HG03378 (cell line): ENCODE results near the gene SMARCC1.

Experiments used
- ATAC-seq: cut with Tn5 transposase; IDR thresholded peaks from one replicate; pipeline ENCODE4 v1.9.1; 2021; ENCODE audit warnings: mild to moderate bottlenecking, moderate library complexity; ENCODE audit not compliant: unreplicated experiment

Gene SMARCC1

DNA sequence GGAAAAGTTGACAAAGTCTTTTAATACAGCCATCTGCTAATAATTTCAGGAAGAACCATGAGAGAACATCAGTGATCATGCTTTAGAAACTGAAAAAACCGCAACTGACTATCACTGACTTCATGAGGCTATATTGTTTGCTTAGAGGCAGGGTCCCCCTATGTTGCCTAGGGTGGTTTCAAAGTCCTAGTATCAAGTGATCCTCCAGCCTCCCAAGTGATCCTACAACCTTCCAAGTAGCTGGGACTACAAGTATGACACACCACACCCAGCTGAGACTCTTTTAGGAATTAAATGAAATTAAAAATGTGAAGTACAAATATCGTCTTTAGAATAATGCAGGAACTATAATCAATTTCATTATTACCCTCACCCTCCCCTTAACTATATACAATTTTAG is 144.8 kb downstream of the SMARCC1 start:
- ATAC-seq: no peak

DNA sequence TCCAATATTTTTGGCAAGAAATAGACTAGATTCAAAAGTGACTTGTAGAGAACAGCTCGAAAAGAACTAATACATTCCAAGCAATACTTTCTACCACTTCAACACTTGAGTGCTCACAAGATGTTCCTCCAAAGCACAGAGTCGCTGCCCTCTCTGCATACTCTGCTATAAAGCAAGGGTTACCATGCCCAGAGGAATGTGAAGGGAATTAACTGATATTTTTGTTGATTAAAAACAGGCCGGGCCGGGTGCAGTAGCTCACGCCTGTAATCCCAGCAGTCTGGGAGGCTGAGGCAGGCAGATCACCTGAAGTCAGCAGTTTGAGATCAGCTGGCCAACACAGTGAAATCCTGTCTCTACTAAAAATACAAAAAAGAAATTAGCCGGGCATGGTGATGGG is 145.5 kb downstream of the SMARCC1 start:
- ATAC-seq: no peak

DNA sequence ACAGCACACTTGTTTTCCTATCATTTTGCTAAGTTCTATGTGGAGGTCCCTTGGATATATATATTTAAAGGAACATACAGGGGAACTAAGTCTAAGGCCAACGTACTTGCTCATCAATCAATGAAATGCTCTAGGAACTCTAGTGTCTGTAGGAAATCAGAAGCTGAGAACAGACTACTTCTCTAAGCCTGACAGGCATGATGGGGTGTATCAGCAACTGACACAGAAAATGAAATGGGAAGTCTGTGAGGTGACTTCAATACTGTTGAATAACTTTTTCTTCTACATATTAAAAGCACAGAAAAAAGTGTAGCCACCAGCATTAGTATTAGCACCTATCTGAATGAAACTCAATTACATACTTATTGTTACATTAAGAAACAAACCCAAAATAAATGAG is 146.2 kb downstream of the SMARCC1 start:
- no peak for ATAC-seq

DNA sequence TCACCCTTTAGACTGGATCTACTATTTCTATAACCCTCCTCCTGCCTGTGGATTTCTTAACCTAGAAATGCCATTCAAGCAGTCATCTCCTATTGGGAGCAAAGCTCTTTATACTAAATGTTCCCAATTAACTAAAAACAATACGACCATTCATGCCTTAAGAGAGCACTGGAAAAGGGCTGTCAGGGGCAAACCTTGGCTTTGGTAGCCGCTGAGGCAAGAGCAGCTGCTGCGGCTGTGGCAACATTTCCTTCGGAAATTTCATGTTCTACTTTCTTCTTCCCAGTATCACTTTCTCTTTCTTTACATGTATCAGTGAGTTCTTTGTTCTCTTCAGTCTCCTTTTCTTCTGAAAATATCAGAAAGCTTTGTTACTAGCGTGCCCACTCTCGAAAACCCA is 146.7 kb downstream of the SMARCC1 start:
- ATAC-seq: no peak

DNA sequence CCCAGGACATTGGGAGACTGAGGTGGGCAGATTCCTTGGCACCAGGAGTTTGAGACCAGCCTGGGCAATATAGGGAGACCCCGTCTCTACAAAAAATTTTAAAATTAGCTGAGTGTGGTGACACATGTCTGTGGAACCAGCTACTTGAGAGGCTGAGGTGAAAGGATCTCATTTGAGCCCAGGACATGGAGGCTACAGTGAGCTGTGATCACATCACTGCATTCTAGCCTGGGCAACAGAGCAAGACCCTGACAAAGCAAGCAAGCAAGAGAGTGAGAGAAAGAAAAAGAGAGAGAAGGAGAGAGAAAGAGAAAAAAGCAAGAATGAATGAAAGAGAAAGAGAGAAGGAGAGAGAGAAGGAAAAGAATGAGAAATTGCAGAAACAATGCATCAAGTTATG is 150.9 kb downstream of the SMARCC1 start:
- ATAC-seq: no peak

DNA sequence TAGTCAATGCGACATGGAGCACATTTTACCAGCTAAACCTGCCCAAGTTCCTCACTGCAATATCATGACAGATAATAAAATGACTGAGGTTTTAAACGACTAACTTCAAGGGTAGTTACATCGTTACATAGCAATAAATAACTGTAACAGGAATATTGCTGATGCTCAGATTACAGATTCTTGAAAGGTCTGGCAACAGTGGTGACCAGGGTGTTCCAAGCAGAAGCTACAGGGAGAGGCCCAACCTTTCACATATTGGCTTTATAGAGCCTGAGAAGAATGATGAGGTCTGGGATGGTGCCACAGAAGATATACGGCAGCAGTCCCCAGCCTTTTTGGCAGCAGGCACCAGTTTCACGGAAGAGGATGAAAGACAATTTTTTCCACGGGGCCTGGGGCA is 151.9 kb downstream of the SMARCC1 start:
- no peak for ATAC-seq

DNA sequence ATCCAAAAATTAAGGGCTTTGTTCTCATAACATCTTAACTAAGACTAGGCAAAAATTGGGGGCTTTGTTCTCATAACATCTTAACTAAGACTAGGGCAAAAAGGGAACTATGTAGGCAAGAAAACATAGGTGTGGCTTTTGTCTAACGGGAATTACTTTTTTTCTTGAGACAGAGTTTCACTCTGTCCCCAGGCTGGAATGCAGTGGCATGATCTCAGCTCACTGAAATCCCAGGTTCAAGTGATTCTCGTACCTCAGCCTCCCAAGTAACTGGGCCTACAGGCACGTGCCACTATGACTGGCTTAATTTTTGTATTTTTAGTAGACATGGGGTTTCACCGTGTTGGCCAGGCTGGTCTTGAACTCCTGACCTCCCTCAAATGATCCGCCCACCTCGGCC is 153.3 kb downstream of the SMARCC1 start:
- no peak for ATAC-seq

DNA sequence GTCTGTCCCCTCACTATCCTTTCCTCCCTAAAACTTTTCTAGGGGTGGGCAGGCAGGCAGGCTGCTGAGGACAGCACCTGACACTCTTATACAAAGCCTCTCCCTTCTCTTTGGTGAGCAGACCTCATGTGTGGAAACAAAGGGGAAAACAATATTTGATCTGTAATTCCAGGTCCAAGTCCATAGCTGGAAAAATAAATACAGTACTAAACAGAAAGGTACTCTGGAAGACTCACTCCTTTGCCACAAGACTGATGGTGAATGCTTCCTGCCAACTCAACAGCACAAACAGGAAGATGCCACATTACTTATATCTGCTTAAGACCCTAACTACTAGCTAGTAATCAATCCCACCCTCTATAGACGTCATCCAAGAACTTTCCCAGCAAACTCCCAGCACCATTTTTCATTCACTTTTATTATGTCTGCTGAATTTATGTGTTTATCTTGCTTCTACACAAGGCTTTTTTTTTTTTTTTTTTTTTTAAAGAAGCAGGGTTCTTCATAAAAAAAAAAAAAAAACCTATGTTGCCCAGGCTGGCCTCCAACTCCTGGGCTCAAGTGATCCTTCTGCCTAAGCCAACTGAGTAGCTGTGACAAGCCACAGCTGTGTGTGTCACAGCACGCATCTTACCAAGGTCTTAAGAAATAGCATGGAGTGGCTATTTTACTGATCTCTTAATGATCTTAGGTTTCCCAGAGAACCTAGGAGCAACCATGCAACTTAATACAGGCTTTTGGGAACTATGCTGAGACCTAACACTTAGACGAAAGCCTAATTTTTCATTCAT is 158.8 kb downstream of the SMARCC1 start:
- no peak for ATAC-seq

DNA sequence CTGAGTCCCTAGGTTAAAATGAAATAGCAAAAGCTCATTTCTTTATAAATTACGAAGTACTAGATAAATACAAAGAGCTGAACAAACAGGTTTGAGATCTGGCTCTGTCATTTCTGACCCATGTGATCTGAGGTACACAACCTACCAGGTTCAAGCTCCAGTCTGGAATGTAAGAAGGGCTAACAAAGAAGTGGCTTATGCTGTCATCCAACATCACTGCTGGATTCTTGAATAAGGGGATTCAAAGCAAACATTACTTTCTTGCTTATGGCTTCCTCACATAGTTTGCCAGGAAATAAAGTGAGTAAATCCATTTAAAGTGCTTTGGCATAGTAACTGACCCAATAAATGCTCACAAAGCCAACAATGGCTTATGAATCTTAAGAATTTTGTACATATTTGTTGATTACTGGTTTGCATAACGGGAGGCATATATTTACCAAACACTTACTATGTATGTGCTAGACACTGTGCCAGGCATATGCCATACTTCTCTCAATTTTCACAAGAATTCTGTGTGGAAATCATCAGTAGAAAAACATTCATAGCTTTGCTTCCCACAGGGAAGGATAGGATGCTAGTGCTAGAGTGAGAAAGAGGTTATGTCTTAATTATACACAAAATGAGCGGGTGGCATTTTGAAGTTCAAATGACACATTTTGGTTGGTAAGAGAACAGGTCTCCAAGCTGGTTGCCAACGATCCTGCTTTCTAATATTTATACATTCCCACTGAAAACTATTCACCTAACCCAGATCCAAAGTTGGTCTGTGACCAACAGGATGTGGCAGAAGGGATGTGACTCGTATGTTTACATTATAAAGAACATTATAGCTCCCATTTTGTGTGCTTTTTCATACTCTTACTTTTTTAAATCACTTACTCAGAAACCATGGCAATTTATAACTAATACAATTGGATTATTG is 164.3 kb downstream of the SMARCC1 start:
- ATAC-seq: no peak

DNA sequence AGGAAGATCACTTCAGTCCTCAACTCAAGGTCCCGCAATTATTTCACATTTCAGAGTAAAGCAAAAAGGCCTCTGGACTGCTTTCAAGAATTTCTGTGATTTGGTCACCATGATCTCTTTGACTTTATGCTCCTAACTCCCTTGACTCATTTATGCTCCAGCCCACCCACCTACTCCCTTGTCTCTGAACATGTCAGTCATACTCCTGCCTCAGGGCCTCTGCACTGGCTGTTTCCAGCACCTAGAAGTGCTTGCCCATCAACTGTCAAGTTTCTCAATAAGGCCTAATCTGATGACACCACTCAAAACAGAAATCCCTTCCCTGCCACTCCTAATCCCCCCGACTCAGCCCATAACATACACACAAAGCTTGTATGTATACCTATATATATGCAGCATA is 166.9 kb downstream of the SMARCC1 start:
- ATAC-seq: no peak

DNA sequence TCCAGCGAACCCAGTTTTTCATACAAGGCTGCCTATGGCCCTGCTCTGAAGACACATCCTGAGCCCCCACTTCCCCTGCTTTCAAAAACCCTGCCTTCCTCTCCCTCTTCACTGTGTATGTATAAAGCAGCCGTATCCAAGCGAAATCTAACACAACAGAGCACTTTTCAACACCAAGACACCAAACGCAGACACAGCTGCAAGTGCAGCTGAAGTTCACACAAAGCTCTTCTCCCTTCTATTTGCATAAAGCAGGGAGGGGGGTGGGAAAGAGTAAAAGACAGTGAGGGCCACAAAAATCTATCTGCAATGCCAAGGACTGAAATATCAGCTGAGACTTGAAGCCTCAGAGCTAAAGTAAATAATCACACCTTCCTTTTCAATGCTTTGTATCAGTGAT is 168.0 kb downstream of the SMARCC1 start:
- ATAC-seq: no peak

DNA sequence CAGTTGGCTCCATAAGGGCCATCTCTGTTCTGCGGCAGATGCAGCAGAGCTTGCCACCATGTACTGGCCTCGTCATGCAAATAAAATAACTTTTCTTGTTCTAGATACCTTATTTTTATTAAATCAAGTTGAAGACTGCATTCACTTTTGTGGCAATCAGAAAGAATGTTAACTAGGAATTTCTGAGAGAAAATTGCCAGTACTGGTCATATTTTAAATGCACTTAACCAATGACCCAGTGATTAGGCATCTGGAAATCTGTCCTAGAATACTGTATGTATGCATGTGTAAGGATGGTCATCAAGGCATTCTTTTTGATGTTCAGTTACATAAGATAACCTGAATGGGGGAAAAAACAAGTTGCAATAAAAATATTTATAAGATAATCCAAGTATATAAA is 168.8 kb downstream of the SMARCC1 start:
- no peak for ATAC-seq

DNA sequence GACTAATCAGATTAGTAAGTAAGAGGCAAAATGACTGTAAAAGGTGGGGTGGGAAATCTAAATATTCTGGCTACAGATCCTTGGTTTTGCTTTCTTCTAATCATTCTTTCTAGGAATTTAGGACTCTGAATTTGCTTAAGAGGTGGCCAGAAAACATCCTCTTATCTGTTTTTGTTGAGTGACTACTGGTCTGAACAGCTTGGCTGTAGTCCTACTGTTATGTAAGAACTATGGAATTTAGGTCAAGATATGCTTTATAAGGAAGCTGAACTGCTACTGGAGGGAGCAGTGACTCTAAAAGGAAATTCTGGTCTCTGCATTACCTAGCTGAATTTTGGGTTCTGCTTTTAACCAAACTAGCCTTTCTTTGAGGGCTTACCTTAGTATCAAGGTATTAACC is 169.5 kb downstream of the SMARCC1 start:
- no peak for ATAC-seq

DNA sequence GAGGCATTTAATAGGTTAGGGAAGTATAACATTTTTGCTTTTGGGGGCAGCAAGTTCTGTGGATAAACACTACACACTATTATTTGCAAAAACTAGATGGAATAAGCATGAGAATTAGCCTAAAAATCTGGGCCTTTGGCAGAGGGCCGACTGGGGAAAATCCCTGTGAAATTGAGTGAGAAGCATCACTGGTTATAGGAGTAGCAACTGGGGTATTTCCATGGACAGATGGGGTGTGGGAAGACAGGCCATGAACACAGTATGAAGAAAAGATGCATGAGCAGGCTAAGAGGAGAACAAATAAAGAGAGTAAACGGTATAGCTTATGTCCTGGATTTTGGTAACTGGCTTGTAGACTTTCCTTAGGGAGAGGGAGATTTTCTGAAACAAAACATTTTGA is 170.1 kb downstream of the SMARCC1 start:
- no peak for ATAC-seq

DNA sequence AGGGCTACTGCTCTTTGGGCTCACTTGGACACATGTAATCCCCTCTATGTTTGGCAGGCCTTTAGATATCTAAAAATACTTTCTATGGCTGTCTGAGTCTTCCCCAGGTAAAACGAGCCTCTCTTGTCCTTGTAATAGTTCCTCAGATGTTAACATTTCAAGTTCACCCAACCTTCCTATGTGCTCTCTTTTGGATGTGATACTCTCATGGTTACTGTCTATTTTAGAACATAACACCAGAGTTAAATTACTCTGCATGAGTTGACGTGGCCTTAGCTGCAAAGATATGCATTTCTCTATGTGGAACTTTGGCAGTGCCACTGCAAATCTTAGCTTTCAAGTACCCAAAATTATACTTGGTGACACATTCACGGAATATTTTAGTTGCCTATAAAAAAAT is 171.1 kb downstream of the SMARCC1 start:
- ATAC-seq: no peak

DNA sequence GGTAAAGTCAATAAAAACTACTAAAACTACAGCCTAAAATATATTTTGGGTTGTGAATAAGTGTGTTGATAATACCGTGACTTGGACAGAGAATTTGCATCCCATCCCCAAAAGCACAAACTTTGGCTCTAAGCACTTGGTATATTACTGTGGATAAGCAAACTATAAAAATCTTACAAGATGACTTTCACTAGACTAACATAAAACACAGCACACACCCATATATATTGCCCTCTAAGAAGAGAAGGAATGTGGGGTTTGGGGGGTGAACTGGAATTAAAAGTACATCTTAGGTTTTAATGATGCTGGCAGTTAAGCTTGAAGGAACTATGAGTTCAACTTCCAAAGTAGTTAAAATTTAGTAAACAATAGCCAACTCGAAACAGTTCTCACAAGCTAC is 174.4 kb downstream of the SMARCC1 start:
- ATAC-seq: no peak

DNA sequence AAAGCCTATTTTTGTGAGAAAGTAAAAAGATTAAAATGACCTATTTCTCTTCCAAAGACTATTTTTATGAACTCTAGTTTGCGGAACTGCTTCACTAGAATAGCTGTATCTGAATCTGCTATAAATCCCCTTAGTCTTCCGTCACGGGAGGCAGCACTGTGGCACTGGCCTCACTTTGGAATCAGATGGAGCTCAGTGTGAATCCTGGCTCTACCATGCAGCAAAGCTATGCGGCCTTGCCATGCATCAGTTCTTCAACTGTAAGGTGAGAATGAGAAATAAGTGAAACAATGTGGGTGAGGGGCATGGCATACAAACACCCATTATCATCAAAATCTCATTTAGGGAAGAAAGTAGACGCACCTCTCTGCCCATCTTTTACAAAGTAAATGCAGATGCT is 175.5 kb downstream of the SMARCC1 start:
- no peak for ATAC-seq

DNA sequence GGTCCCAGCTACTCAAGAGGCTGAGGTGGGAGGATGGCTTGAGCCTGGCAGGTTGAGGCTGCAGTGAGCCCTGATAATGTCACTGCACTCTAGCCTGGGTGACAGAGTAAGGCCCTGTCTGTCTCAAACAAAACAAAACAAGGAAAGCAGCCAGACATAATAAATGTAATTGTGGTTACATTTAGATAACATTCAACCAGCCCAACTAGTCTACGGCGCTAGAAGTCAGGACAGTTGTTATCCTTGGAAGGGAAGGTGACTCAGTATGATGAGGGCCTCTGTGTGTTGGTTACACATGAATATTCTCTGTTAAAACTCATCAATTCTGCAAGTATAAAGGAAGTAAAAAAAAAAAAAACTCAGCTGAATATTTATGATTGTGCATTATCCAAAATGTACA is 176.0 kb downstream of the SMARCC1 start:
- ATAC-seq: no peak

DNA sequence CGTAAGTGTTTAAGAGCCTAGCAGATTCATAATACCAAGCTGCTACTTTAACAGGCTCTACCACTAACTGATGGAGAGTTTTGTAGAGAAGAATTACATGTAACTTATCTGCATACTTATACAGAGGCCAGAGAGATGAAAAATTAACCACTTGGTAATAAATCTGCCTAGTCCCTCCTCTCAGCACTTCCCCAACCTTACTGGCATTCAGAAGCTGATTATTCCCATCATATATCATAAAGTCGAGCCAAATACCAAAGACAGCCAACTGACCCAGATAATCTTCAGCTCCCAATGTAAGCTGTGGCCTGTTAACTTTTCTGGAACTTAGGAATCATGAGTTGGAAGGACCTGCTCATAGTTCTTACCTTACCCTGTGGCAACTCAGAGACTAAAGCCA is 177.5 kb downstream of the SMARCC1 start:
- ATAC-seq: no peak

DNA sequence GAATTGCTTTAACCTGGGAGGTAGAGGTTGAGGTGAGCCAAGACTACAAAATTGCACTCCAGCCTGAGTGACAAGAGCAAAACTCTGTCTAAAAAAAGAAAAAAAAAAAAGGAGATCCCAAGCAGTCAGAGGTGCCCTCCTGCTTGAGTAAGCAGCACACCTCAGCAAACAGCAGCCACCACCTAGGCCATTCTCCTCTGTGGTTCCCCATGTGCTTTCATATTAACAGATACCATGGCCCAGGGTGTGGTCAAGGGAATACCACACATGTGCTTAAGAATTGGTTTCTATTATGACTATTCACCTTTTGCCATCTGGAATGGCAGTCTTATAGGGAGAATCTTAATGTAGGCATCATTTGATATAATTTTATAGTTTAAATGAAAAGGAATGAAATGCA is 178.4 kb downstream of the SMARCC1 start:
- ATAC-seq: no peak

DNA sequence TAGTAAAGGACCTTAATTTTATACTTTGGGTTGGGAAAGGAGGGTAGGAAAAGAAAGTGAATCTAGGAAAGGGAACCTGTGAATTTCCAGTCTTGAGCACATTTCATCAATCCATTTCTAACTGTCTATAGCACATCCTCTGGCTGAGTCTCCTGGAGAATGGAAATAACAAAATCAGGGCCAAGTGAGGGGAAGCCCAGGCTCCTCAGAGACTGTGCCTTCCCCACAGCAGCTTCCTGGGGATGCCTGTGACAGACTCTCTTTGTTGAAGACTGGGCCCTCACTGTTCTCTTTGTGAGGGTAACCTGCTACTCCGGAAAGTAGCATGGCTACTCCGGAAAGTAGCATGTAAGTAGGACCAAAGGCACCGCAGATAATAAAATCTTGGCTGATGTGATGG is 180.4 kb downstream of the SMARCC1 start:
- no peak for ATAC-seq

DNA sequence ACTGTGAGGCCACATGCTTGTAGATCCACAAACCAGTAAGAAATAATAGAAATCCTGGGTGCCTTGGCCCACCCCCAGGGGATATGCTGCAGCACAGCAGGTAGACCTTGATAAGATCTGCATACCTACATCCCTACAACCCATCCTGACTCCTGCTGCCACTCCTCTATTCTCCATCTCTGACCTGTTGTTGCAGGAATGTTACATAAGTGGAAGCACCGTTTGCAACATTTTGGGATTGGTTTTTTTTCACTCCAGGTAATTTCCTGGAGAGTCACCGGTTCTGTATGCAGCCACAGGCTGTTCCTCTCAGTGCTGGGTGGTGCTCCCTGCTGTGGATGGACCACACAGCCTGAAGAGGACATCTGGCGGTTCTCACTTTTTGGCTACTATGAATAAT is 186.9 kb downstream of the SMARCC1 start:
- no peak for ATAC-seq
